CD4-positive, alpha-beta T cell treated with Interferon alpha-2 for 1 hour (primary cell): ENCODE data around the gene FNBP1.

ENCODE experiments used
- DNase-seq, 2 donors: peaks; one replicate each; pipeline ENCODE4 v3.0.0-alpha.2; 2020 to 2022

The FNBP1 gene

DNA sequence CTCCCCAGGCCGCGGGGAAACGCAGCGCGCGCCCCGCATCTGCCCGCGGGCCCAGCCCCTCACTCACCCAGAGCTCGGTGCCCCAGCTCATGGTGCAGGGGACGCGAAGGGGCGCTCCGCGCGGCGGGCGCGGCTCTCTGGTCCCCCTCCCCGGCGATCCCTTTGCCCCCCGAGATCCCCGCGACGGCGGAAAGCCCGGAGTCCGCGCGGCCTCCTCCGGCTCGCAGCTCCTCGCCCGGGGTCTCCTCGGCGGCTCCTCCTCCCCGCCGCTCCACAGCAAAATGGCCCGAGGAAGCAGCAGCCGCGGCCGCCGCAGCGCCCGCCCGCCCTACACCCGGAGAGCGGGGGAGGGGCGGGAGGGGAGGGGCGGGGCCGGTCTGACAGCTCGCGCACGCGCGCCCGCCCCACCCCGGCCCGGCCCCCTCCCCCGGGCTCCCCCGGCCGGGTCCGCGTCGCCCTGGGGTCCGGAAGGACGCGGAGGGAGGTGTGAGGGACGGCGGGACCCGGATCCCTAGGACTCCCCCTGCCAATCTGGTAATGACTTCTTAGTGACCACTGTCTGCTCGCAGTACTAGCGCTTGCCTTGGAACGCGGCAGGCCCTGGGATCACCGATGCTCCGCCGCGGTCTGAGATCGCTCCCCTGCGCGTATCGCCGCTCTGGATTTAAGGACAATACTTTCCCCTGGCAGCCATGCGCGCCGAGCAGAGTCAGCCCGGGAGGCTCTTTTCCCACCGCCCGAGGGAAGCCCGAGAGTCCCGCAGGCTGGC is at the start of gene FNBP1:
TSS of gene FNBP1 (minus strand) at position 305 of the 769 bp plus-strand sequence. CDS start at position 91, 214 bp downstream.
- DNase-seq: peak; percentile 79 to 87

DNA sequence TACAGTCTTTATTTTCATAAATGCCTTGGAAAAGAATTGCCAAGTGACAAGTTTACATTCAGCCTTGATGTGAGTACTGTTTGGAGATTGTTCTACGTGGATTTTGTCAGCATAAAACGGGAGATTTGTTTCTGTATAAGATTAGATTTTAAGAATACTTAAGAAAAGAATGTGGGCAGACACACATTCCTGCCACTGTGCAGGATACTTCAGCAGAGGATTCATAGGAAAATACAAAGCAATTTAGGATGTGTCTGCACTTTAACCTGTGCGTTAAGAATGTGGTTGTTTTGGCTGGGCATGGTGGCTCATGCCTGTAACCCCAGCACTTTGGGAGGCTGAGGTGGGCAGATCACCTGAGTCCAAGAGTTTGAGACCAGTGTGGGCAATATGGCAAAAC is 47.9 kb upstream of the FNBP1 start:
- DNase-seq: no peak

DNA sequence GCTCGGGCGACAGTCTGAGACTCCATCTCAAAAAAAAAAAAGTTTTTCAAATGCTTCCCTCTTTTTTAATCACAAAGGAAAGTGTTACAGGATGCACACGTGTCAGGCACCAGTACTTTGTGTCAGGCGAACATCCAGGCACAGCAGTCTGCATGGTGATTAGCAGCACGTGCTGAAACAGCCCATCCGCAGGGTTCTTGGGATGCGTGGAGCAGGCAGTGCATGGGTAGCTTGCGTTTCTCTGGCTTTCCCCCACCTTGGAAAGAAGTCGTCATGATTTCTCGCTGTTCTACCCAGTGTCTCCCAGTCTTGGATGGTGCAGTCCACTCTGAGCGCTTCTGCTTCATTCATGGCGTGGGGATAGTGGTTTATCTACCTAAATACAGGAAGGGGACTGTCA is 46.2 kb upstream of the FNBP1 start:
- DNase-seq: no peak

DNA sequence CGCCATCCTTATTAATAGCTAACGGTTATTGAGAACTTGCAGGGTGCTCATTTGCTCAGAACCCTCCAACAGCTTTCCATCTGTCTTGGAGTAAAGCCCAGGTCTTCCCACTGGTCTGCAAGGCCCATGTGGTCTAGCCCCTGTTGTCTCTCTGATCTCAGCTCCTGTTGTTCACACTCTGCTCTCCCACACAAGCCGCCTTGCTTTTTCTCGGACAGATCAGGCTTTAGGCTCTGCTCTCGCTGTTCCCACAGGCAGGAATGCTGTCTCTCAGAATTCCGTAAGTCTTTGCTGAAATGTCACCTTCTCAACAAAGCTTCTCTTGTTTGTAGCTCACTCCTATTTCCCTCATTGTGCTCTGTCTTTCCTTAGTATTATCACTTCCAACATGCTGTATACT is 45.1 kb upstream of the FNBP1 start:
- no peak for DNase-seq

DNA sequence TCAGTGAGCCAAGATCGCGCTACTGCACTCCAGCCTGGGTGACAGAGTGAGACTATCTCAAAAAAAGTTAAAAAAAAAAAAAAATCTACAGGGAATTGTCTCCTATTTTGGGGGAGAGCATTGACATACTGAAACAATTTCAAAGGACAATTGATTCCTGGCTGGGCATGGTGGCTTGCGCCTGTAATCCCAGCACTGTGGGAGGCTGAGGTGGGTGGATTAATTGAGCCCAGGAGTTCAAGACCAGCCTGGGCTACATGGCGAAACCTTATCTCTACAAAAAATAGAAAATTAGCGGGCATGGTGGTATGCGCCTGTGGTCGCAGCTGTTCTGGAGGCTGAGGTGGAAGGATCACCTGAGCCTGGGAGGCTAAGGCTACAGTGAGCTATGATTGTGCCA is 41.3 kb upstream of the FNBP1 start:
- no peak for DNase-seq

- no peak for DNase-seq
Observed at GRCh38 chr9:130078547-130078946, 35.6 kb upstream of the FNBP1 start.

DNA sequence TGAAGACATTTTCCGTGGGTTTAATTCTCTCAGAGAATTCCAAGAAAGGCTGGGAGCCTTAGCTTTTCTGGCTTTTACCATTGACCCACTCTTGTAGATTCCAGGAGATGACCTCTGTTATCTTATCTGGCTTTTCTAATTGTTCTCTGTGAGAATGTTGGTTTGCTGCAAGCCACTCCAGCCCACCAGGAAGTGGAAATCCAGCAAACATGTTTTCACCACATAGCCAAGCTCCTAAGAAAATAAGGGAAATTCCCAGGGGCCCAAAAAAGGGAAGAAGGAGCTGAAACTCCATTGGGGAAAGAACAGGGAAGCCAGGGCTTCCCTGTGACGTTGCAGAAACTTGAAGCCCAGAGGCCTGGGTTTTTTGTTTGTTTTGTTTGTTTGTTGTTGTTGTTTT is 30.4 kb upstream of the FNBP1 start:
- DNase-seq: no peak

DNA sequence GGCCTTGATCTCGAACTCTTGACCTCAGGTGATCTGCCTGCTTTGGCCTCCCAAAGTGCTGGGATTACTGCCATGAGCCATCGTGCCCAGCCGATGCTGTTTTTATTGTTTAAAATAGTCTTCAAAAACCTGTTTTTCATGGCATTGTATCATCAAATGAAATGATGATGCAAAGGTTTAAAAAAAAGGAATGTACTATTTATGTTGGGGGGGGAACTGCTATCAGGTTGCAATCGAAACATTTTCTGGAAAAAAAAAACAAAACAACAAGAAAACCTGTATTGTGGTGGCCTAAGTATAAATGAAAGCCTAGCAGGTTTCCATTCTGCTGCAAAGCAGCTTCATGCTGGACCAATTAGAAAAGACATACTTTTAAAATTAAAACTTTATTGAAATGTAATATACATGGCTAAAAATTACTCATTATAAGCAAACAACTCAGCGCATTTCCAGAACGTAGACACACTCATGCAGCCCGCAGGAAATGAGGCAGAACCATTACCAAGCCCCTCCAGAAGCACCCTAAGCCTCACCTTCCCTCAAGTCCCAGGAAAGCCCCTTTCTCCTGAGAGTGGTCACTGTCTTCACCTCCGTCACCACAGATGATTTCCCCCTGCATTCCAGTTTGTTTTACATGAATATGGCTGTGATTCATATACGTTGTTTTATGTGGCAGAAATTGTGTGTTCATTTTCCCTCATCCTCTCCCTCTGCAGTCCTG is 29.7 kb upstream of the FNBP1 start:
- no peak for DNase-seq

DNA sequence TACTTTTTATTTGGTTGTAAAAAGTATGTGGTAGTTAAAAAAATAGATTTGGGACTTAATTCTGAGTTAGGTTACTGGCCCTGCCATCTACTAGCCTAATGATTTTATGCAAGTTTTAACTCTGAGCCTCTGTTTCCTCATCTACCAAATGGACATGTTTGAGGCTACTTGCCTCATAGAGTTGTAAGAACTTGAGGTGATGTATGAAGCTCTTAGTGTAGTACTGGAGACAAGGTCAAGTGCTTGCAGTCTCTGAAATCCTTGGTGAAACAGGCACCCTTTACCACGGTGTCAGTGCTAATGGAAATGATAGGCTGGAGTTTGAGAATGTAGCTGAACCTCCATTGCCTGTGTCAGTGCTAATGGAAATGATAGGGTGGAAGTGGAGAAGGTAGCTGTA is 26.1 kb upstream of the FNBP1 start:
- no peak for DNase-seq

DNA sequence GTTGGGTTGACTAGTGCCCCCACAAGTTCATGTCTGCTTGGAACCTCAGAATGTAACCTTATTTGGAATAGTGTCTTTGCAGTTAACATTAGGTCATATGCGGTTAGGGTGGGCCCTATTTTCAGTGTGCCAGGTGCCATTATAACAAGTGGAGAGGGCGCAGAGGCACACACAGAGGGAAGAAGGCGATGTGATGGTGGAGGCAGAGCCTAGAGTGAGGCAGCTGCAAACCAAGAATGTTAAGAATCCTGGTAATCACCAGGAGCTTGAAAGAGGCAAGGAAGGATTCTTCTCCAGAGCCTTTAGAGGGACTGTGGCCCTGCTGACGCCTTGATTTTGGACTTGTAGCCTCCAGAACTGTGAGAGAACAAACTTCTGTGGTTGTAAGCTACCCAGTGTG is 21.6 kb upstream of the FNBP1 start:
- DNase-seq: no peak

DNA sequence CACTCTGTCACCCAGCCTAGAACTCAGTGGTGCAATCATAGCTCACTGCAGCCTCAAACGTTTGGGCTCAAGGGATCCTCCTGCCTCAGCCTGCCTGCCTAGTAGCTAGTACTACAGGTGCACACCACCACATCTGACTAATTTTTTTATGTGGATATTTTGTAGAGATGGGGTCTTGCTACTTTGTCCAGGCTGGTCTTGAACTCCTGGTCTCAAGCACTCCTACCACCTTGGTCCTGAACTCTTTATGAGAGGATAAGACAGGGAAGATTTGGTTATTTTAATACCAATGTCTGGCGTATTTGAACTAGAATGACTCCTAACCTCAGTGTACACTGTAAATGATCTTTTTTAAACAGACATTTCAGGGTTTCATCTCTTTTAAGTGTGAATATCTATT is 19.8 kb upstream of the FNBP1 start:
- no peak for DNase-seq

DNA sequence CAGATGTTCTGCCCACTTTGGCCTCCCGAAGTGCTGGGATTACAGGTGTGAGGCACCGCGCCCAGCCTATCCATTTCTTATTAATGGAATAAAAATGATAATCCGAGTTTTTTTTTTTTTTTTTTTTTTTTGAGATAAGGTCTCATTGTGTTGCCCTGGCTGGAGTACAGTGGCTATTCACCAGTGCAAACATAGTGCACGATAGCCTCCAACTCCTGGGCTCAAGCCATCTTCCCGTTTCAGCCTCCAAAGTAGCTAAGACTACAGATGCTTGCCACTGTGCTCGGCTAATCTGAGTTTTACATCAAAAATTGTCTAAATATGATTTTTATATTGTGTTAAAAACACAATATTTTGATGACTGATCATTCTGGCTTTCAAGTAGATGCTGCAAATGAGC is 17.3 kb upstream of the FNBP1 start:
- no peak for DNase-seq

GRCh38 chr9:130058887-130059286 is 15.9 kb upstream of the FNBP1 start:
- DNase-seq: no peak

- DNase-seq: no peak
Observed at GRCh38 chr9:130058154-130058553, 15.2 kb upstream of the FNBP1 start.

DNA sequence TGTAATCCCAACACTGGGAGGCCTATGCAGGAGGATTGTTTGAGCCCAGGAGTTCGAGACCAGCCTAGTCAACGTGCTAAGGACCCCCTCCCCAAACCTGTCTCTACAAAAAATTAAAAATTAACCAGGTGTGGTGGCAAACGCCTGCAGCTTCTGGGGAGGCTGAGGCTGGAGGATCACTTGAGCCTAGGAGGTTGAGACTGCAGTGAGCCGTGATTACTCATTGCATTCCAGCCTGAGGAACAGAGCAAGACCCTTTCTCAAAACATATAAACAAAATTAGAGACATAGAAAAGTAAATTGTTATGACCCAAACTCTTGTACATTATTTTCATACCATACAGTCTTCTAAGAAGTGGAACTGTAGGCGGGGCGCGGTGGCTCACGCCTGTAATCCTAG is 11.8 kb upstream of the FNBP1 start:
- no peak for DNase-seq

GRCh38 chr9:130054325-130054786 is 11.4 kb upstream of the FNBP1 start:
- no peak for DNase-seq

DNA sequence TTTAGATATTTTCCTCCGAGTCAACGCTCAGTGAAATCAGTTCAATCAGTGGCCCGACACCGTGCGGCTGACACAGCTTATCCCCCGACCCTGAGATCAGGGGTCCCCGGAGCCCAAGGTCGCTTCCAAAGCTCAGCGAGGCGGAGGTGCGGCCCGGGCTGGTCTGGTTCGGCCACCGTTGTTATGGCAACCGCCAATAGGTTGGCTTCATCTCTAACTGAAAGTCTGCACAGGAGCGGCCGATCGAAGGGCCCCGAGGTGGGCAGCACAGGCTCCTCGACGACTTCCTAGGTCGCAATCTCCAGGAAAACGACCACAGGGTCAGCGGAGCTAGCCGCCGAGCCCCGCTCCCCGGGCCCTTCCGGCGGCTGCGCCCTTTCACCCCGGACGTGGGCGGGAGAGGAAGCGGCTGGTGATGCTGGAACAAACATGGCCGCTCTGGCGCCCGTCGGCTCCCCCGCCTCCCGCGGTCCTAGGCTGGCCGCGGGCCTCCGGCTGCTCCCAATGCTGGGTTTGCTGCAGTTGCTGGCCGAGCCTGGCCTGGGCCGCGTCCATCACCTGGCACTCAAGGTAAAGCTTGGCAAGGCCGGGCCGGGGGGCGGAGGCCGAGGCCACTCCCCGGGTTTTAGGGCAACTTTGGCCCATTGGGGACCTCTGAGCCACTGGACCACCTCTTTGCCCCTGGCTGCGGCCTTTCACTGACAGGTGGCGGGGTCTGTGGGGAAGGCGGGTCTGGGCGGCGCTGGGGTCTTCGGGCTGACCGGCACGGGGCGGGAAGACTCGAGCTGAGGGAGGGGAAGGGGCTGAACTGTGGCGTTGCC is 10.7 kb upstream of the FNBP1 start, which contains the start of gene GPR107:
TSS of gene GPR107 (plus strand) at position 403 of the 821 bp plus-strand sequence. CDS start at position 430, 27 bp downstream.
- DNase-seq: peak; percentile 66 to 77

DNA sequence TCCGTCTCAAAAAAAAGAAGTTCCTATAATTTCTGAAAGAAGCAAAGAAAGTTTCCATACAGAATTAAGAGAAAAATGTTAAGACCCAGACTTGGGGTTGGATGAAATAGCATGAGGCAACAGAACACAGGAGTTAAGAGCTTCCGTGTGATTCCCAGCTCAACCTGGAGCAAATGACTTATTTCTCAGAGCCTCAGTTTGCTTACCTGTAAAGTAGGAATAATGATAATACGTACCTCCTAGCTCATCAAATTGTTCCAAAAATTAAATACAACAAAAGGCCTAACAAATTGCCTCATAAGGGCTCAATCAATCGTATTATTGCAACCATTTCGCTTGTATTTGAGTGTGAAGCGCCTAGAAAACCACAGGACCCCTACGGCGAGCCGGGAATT is 10.1 kb upstream of the FNBP1 start:
- no peak for DNase-seq

- DNase-seq: no peak
Observed at GRCh38 chr9:130051855-130052254, 8.9 kb upstream of the FNBP1 start.

DNA sequence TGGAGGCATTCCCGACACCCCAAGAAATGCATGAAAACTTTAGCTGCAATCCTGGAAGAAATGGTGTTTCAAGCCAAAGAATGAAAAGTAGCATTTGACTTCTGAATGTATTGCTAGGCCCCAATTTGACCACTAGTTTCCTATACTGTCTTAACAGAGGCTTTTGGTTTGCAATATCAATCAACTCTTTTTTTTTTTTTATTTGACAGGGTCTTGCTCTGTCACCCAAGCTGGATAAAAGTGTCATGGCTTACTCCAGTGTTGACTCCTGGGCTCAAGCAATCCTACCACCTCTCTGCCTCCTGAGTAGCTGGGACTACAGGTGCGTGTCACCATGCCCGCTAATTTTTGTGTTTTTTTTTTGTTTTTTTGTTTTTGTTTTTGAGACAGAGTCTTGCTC is 7.5 kb upstream of the FNBP1 start:
- no peak for DNase-seq

- DNase-seq: no peak
Observed at GRCh38 chr9:130049431-130050210, 6.6 kb upstream of the FNBP1 start.

- no peak for DNase-seq
Observed at GRCh38 chr9:130045725-130046450, 2.9 kb upstream of the FNBP1 start.
